GM23248 (cell line): ENCODE measurements around the gene ALDH16A1.
A peak's percentile ranks its signal among the peaks of the same experiment; 100 is the strongest.

Experiments
- EZH2 ChIP-seq: fragments of 200-600 bp; sonication (generic); IDR thresholded peaks from 2 replicates; pipeline ENCODE4 v1.6.1; 2018; ENCODE audit warnings: antibody characterized with exemption, mild to moderate bottlenecking; ENCODE audit not compliant: insufficient read depth, poor library complexity, severe bottlenecking
- EZH2phosphoT487 ChIP-seq: fragments of 200-600 bp; sonication (generic); IDR thresholded peaks from 2 replicates; pipeline ENCODE4 v1.6.1; 2018; ENCODE audit warnings: antibody characterized with exemption, moderate library complexity, mild to moderate bottlenecking, low read depth; ENCODE audit not compliant: insufficient read depth

- TF ChIP-seq EZH2 (no peak), EZH2phosphoT487 (0 out of 2 replicates have a peak, but pooled peaks have one; percentile 4)
Measured at GRCh38 chr19:49423071-49423984, 29.7 kb upstream of the ALDH16A1 start, which contains the start of gene PTH2.
